Measurements from ENCODE around the gene ELF1.
"Not testable (repeated sequence)": the region's sequence is repeated elsewhere in the genome, so short reads cannot be mapped to it uniquely, and the experiment has no call there.

Gene ELF1

DNA sequence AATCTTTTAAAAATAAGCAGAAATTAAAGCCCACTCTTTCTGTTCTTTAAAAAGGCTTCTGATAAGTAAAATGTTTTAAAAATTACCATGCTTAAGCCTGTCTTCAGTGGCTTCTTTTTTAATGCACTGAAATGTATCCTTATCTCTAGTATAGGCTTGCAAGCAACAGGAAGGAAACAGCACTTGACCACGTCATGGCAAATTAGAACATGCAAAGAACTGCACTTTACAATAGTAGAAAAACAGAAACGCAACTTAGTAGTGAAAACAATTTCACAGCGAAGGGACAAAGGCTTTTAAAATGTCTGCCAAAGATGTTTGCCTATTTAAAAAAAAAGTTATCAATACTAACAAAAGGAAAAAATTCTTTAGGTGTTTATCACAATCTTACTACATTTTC is 36.3 kb downstream of the ELF1 start:
- peak; percentile 54 for DNase-seq (ENCODE audit: low read depth)
- no peak overlapping the region for H3K4me3 ChIP-seq (ENCODE audit: low read length)
- TF ChIP-seq, protein P1, sequence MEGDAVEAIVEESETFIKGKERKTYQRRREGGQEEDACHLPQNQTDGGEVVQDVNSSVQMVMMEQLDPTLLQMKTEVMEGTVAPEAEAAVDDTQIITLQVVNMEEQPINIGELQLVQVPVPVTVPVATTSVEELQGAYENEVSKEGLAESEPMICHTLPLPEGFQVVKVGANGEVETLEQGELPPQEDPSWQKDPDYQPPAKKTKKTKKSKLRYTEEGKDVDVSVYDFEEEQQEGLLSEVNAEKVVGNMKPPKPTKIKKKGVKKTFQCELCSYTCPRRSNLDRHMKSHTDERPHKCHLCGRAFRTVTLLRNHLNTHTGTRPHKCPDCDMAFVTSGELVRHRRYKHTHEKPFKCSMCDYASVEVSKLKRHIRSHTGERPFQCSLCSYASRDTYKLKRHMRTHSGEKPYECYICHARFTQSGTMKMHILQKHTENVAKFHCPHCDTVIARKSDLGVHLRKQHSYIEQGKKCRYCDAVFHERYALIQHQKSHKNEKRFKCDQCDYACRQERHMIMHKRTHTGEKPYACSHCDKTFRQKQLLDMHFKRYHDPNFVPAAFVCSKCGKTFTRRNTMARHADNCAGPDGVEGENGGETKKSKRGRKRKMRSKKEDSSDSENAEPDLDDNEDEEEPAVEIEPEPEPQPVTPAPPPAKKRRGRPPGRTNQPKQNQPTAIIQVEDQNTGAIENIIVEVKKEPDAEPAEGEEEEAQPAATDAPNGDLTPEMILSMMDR (IDR thresholded peaks at IDR 0.05; ENCODE audit: insufficient read depth, low read depth, low read length, missing control alignments), result no peak

DNA sequence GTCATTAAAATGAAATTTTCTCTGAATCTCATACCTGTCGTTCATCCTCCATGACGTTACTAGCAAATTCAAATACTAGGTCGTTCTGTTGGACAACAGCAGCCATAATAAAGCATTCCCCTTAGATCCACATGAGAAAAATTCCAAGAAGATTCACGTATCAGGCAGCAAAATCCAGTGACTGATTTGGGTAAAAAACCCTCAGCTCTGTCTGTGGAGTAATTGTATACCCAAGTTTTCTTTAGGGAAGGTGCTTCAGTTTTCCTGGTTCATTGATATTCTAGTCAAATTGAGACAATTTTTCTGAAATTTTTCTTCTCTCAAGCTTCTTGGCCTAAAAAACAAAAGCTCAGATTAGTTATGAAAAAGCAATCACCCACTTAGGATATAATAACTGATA is 37.2 kb downstream of the ELF1 start:
- TF ChIP-seq, protein P1 (IDR thresholded peaks at IDR 0.05; ENCODE audit: insufficient read depth, low read depth, low read length, missing control alignments), result no peak
- H3K4me3 ChIP-seq (ENCODE audit: low read length), result no peak overlapping the region
- no peak for DNase-seq (ENCODE audit: low read depth)

DNA sequence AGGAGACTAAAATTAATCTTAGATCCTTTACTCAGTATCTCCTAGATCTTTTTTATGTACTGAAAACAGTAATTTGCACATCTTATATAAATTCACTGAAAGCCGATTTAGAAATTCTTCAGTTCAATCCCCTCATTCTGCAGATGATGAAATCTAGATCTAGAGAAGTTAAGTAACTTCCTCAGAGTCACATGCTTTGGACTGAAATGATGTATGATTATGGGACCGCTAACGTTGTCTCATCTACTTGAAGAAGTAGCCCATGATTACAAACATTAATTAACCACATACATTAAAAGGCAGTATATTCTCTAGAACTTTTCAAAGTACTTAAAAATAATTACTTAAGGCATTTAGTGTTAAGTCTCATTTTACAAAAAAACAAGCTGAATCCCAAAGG is 37.8 kb downstream of the ELF1 start:
- TF ChIP-seq, protein P1 (IDR thresholded peaks at IDR 0.05; ENCODE audit: insufficient read depth, low read depth, low read length, missing control alignments), result no peak
- no peak for DNase-seq (ENCODE audit: low read depth)
- H3K4me3 ChIP-seq (ENCODE audit: low read length), result no peak overlapping the region

DNA sequence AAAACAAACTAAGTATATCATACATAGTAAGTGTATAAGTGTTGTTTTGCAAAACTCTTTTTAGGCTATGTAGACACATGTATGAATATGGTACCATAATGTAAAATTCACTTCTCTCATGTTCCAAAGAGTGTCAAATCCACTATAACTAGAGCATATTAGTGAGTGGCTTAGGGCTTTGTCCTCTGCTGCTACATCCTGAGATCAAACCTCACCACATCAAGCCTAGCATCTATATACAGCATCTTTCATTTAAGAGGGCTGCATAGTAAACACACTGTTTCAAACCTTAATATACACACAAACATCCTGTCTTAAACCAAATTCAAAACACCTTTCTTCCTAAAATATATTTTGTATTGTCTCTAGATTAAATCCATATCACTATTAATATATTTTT is 38.7 kb downstream of the ELF1 start:
- TF ChIP-seq, protein P1 (IDR thresholded peaks at IDR 0.05; ENCODE audit: insufficient read depth, low read depth, low read length, missing control alignments), result no peak
- DNase-seq (ENCODE audit: low read depth), result no peak
- no peak overlapping the region for H3K4me3 ChIP-seq (ENCODE audit: low read length)

DNA sequence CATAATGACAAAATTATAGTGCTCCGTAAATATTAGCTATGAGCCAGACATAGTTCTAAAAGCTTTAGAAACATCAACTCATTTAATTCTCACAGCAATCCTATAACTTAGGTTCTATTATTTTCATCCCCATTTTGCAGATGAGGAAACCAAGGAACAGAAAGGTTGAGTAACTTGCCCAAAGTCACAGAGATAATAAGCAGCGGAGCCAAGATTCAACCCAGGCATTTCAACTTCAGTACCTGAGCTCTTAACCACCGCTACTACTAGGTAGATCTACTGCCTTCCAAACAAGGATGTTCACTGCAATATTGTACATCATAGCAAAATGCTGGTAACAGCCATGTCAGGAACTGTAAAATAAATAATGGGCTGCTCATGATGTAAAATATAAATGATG is 39.9 kb downstream of the ELF1 start:
- TF ChIP-seq, protein P1 (IDR thresholded peaks at IDR 0.05; ENCODE audit: insufficient read depth, low read depth, low read length, missing control alignments), result no peak
- no peak for DNase-seq (ENCODE audit: low read depth)
- no peak overlapping the region for H3K4me3 ChIP-seq (ENCODE audit: low read length)

DNA sequence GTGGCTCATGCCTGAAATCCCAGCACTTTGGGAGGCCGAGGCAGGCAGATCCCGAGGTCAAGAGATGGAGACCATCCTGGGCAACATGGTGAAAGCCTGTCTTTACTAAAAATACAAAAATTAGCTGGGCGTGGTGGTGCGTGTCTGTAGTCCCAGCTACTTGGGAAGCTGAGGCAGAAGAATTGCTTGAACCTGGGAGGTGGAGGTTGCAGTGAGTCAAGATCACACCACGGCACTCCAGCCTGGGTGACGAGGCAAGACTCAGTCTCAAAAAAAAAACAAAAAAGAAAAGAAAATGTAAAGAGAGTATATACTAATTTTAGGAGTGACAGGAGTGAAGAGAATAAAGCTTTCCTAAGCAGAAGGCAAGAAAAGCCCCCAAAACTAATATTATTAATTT is 41.0 kb downstream of the ELF1 start:
- H3K4me3 ChIP-seq (ENCODE audit: low read length), result not testable (repeated sequence)

DNA sequence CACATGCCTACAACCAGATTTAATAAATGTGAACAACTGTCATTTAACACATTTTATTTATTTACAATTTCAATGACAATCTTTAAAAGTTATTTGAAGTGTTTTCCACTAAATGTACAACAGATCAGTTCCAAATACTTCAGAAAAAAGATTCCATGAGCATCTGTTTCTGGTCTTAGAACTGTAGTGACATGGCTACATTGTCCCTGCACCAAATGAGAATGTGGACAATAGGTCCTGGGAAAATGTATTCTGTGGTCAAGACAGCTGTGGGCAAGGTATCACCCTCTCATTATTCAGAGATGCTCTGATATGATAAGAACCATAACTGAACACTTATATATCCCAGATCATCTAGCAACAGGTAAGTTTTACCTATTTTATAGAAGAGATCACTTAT is 43.7 kb downstream of the ELF1 start:
- TF ChIP-seq, protein P1 (IDR thresholded peaks at IDR 0.05; ENCODE audit: insufficient read depth, low read depth, low read length, missing control alignments), result no peak
- H3K4me3 ChIP-seq (ENCODE audit: low read length), result no peak overlapping the region
- DNase-seq (ENCODE audit: low read depth), result no peak

More for the DNA sequence above, 41.0 kb downstream of the ELF1 start:
- DNase-seq (ENCODE audit: low read depth), result not testable (repeated sequence)

Measured in epithelial cell of esophagus (primary cell).